Measurements from ENCODE around the gene ATF7.

Gene ATF7

GRCh38 chr12:53592426-53592825 lies 33.8 kb downstream of the ATF7 start:
- TF ChIP-seq, protein P1, sequence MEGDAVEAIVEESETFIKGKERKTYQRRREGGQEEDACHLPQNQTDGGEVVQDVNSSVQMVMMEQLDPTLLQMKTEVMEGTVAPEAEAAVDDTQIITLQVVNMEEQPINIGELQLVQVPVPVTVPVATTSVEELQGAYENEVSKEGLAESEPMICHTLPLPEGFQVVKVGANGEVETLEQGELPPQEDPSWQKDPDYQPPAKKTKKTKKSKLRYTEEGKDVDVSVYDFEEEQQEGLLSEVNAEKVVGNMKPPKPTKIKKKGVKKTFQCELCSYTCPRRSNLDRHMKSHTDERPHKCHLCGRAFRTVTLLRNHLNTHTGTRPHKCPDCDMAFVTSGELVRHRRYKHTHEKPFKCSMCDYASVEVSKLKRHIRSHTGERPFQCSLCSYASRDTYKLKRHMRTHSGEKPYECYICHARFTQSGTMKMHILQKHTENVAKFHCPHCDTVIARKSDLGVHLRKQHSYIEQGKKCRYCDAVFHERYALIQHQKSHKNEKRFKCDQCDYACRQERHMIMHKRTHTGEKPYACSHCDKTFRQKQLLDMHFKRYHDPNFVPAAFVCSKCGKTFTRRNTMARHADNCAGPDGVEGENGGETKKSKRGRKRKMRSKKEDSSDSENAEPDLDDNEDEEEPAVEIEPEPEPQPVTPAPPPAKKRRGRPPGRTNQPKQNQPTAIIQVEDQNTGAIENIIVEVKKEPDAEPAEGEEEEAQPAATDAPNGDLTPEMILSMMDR (IDR thresholded peaks at IDR 0.05; ENCODE audit: insufficient read depth, low read length, missing control alignments) = no peak
- H3K4me3 ChIP-seq (ENCODE audit: low read depth, low read length) = no peak overlapping the region
- ChIA-PET CTCF (interaction anchor here (1.0 to 2.2 kb wide), 3 partner anchors 9 to 83 kb away, joined by 4 to 10 read pairs (median 8); partner anchors contain the start of gene ATP5MC2), POLR2A (no interaction called here)
- no peak for DNase-seq (ENCODE audit: low read depth, low spot score)

- TF ChIP-seq, protein P1 (IDR thresholded peaks at IDR 0.05; ENCODE audit: insufficient read depth, low read length, missing control alignments) = no peak
- ChIA-PET CTCF (interaction anchor here (1.0 to 2.2 kb wide), 5 partner anchors 8 to 84 kb away, joined by 3 to 10 read pairs (median 4); partner anchors contain the start of gene ATP5MC2), POLR2A (interaction anchor here (1.0 kb wide), 1 partner anchor 34 kb away, joined by 4 read pairs; the partner anchor contains the start of gene ATF7)
- no peak for DNase-seq (ENCODE audit: low read depth, low spot score)
- H3K4me3 ChIP-seq (ENCODE audit: low read depth, low read length) = no peak overlapping the region
Observed at GRCh38 chr12:53591301-53592206, 34.6 kb downstream of the ATF7 start.

DNA sequence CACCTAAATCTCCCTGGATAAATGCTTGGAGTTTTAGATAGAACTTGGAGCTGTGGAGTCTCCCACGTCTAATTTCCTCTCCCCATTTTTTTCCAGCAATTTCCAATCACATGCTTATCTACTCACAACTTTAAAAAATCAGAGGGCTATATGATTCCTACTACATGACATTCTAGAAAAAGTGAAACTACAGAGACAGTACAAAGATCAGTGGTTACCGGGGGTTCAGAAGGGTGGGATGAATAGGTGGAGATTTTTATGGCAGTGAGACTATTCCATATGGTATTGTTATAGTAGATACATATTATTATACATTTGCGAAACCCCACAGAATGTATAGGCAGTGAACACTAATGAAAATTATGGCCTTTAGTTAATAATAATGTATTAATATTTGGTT lies 35.5 kb downstream of the ATF7 start:
- ChIA-PET POLR2A (no interaction called here), CTCF (interaction anchor here (1.2 to 1.9 kb wide), 3 partner anchors 22 to 47 kb away, joined by 3 to 4 read pairs (median 3); no protein-coding TSS in a partner anchor)
- no peak overlapping the region for H3K4me3 ChIP-seq (ENCODE audit: low read depth, low read length)
- DNase-seq (ENCODE audit: low read depth, low spot score) = no peak
- TF ChIP-seq, protein P1 (IDR thresholded peaks at IDR 0.05; ENCODE audit: insufficient read depth, low read length, missing control alignments) = no peak

- ChIA-PET CTCF (interaction anchor here (1.1 to 1.9 kb wide), 3 partner anchors 9 to 46 kb away, joined by 3 to 4 read pairs (median 3); no protein-coding TSS in a partner anchor), POLR2A (no interaction called here)
- DNase-seq (ENCODE audit: low read depth, low spot score) = no peak
- no peak overlapping the region for H3K4me3 ChIP-seq (ENCODE audit: low read depth, low read length)
- TF ChIP-seq, protein P1 (IDR thresholded peaks at IDR 0.05; ENCODE audit: insufficient read depth, low read length, missing control alignments) = no peak
Observed at GRCh38 chr12:53589915-53590314, 36.3 kb downstream of the ATF7 start.

DNA sequence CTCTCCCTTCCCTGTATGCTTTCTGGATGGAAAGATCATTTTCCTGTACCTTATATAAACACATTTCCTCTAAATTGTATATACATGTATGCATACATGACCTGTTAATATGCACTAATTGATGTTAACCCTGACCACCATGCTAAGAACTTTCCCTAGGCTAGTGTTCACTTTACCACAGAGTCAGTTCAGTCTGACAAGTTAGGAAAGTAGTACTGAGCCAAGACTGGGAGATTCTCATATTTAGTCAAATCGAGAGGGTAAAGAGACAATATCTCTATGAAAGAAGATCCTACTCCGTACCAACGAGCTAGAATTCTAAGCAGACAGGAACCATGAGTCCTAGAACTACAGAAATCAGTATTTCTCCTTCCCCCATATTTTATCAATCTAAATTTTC lies 36.8 kb downstream of the ATF7 start:
- DNase-seq (ENCODE audit: low read depth, low spot score) = no peak
- H3K4me3 ChIP-seq (ENCODE audit: low read depth, low read length) = no peak overlapping the region
- TF ChIP-seq, protein P1 (IDR thresholded peaks at IDR 0.05; ENCODE audit: insufficient read depth, low read length, missing control alignments) = no peak
- ChIA-PET CTCF (interaction anchor here (0.8 to 1.9 kb wide), 3 partner anchors 8 to 46 kb away, joined by 3 to 4 read pairs (median 4); no protein-coding TSS in a partner anchor), POLR2A (no interaction called here)

- DNase-seq (ENCODE audit: low read depth, low spot score) = no peak
- CTCF ChIA-PET = no interaction called here
- TF ChIP-seq, protein P1 (IDR thresholded peaks at IDR 0.05; ENCODE audit: insufficient read depth, low read length, missing control alignments) = no peak
- POLR2A ChIA-PET = no interaction called here
- no peak overlapping the region for H3K4me3 ChIP-seq (ENCODE audit: low read depth, low read length)
Observed at GRCh38 chr12:53588123-53588522, 38.1 kb downstream of the ATF7 start.

Measured in AG04449 (cell line).